ENCODE measurements around the gene UFM1. TPM values are rescaled to one million over a fixed set of nuclear protein-coding genes. Genes with fewer than 3 reads are reported as not detected.

UFM1 gene
- total RNA-seq, 1 donor from 2014 or later, result 76.0 TPM

DNA sequence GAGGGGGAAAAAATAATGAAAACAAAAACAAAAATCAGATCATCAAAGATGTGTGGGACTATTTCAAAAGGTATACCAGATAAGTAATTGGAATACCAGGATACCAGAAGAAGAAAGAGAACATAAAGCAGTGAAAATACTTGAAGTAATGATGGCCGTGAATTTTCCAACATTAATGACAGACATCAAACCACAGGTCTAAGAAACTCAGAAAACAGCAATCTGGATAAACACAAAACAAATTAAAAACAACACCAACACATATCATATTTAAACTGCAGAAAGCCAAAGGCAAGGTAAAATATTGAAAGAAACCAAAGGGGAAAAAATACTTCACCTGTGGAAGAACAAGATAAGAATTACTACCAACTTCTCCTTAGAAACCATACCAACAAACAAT is 24.2 kb upstream of the UFM1 start:
- DNase-seq (ENCODE audit: low spot score), result no peak
- Histone ChIP-seq H4K20me1 (ENCODE audit: low read depth) (no peaks in the 10 kb centered on the region), H3K27ac (no peak overlapping the region), H3K4me3 (no peak overlapping the region), H3K9me3 (ENCODE audit: low read depth) (no peaks in the 10 kb centered on the region), H3K9ac (no peak overlapping the region), H3K36me3 (no peaks in the 10 kb centered on the region), H2AFZ (replicated peaks) (no peak overlapping the region), H3F3A (ENCODE audit: low read depth) (no peaks in the 10 kb centered on the region), H3K4me2 (no peak overlapping the region), H3K27me3 (no peaks in the 10 kb centered on the region), H3K4me1 (no peaks in the 10 kb centered on the region), H3K79me2 (ENCODE audit: low read depth) (no peaks in the 10 kb centered on the region)
- no peak for TF ChIP-seq EZH2 (IDR thresholded peaks at IDR 0.05)
- TF ChIP-seq, protein P1, sequence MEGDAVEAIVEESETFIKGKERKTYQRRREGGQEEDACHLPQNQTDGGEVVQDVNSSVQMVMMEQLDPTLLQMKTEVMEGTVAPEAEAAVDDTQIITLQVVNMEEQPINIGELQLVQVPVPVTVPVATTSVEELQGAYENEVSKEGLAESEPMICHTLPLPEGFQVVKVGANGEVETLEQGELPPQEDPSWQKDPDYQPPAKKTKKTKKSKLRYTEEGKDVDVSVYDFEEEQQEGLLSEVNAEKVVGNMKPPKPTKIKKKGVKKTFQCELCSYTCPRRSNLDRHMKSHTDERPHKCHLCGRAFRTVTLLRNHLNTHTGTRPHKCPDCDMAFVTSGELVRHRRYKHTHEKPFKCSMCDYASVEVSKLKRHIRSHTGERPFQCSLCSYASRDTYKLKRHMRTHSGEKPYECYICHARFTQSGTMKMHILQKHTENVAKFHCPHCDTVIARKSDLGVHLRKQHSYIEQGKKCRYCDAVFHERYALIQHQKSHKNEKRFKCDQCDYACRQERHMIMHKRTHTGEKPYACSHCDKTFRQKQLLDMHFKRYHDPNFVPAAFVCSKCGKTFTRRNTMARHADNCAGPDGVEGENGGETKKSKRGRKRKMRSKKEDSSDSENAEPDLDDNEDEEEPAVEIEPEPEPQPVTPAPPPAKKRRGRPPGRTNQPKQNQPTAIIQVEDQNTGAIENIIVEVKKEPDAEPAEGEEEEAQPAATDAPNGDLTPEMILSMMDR (IDR thresholded peaks at IDR 0.05), result no peak
- no peak for TF ChIP-seq EZH2phosphoT487 (IDR thresholded peaks at IDR 0.05)
- Mint-ChIP-seq H3K27ac (no peak overlapping the region), H3K27me3 (ENCODE audit: insufficient read depth, low read depth) (peaks cover 3% of the 10 kb centered on the region), H3K4me3 (no peak overlapping the region), H3K36me3 (no peaks in the 10 kb centered on the region), H3K4me1 (peaks cover 3% of the 10 kb centered on the region), H3K9me3 (peaks cover 6% of the 10 kb centered on the region)

DNA sequence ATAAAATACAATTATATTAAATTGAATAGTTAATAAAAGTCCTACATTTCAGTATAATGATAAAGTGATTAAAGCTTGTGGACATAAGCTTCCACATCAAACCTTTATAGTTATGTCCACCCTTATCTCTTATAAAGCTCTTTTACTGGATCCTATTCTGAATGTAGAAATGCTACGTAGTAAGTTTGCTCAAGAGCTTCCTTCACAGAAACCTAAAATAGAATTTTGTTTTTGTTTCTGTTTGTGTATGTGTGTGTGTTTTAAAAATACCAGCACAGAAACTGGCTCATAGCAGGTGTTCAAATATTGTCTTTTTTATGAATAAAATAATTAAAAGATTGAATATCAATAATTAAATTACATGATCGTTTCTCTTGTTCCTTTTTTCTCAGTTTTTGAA is 21.0 kb upstream of the UFM1 start:
- Histone ChIP-seq H2AFZ (replicated peaks) (no peak overlapping the region), H3K4me3 (no peak overlapping the region), H3K36me3 (no peaks in the 10 kb centered on the region), H3K27ac (no peak overlapping the region), H3K27me3 (no peaks in the 10 kb centered on the region), H3K4me2 (no peak overlapping the region), H3K79me2 (ENCODE audit: low read depth) (no peaks in the 10 kb centered on the region), H3K9me3 (ENCODE audit: low read depth) (no peaks in the 10 kb centered on the region), H4K20me1 (ENCODE audit: low read depth) (no peaks in the 10 kb centered on the region), H3F3A (ENCODE audit: low read depth) (no peaks in the 10 kb centered on the region), H3K4me1 (no peaks in the 10 kb centered on the region), H3K9ac (no peak overlapping the region)
- H3K36me3 Mint-ChIP-seq, result no peaks in the 10 kb centered on the region
- H3K27ac Mint-ChIP-seq, result no peak overlapping the region
- H3K9me3 Mint-ChIP-seq, result peaks cover 5% of the 10 kb centered on the region
- H3K4me3 Mint-ChIP-seq, result no peak overlapping the region
- H3K27me3 Mint-ChIP-seq (ENCODE audit: insufficient read depth, low read depth), result no peaks in the 10 kb centered on the region
- DNase-seq (ENCODE audit: low spot score), result no peak
- TF ChIP-seq, protein P1 (IDR thresholded peaks at IDR 0.05), result no peak
- no peak for TF ChIP-seq EZH2phosphoT487 (IDR thresholded peaks at IDR 0.05)
- no peak for TF ChIP-seq EZH2 (IDR thresholded peaks at IDR 0.05)
- H3K4me1 Mint-ChIP-seq, result no peaks in the 10 kb centered on the region

DNA sequence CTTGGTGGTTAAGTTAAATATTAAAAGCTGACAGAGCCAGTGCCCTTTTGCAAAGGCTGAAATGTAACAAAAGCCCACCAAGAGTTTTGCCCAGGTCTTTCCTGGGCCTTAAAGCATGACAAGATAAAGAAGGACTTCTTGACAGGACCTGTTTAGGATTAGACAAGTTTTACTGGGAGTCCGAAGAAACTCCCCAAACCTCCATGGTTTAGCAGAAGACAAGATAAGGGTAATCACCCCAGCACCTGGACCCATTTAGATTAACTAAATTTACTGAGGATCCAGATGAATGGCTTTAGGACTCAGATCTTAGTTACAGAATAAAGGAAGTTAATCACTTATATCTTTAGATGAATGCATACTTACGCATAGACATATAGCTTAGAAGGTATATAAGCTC is 14.8 kb upstream of the UFM1 start:
- no peak overlapping the region for H3K4me3 Mint-ChIP-seq
- Histone ChIP-seq H4K20me1 (ENCODE audit: low read depth) (no peaks in the 10 kb centered on the region), H3K4me3 (no peak overlapping the region), H3K4me2 (no peak overlapping the region), H3K27me3 (no peaks in the 10 kb centered on the region), H3K9me3 (ENCODE audit: low read depth) (no peaks in the 10 kb centered on the region), H3K27ac (no peak overlapping the region), H3F3A (ENCODE audit: low read depth) (no peaks in the 10 kb centered on the region), H2AFZ (replicated peaks) (peak overlapping the region; percentile 53), H3K36me3 (no peaks in the 10 kb centered on the region), H3K9ac (no peak overlapping the region), H3K4me1 (no peaks in the 10 kb centered on the region), H3K79me2 (ENCODE audit: low read depth) (no peaks in the 10 kb centered on the region)
- TF ChIP-seq, protein P1 (IDR thresholded peaks at IDR 0.05), result no peak
- TF ChIP-seq EZH2 (IDR thresholded peaks at IDR 0.05) (no peak), EZH2phosphoT487 (IDR thresholded peaks at IDR 0.05) (no peak)
- no peak overlapping the region for H3K27ac Mint-ChIP-seq
- no peaks in the 10 kb centered on the region for H3K27me3 Mint-ChIP-seq (ENCODE audit: insufficient read depth, low read depth)
- no peaks in the 10 kb centered on the region for H3K4me1 Mint-ChIP-seq
- DNase-seq (ENCODE audit: low spot score), result no peak
- no peaks in the 10 kb centered on the region for H3K36me3 Mint-ChIP-seq
- H3K9me3 Mint-ChIP-seq, result no peaks in the 10 kb centered on the region
